ENCODE results near the gene DNAJC22. TPM values are rescaled to one million over a fixed set of nuclear protein-coding genes. Genes with fewer than 3 reads are reported as not detected.
"Not testable (repeated sequence)": the region's sequence is repeated elsewhere in the genome, so short reads cannot be mapped to it uniquely, and the experiment has no call there.

Gene DNAJC22
- total and polyA plus RNA-seq, 2 experiments from 2014 or later = 0.33 to 0.48 TPM

GRCh38 chr12:49377386-49377785, 30.7 kb downstream of the DNAJC22 start:
- Histone ChIP-seq H3K9me3 (ENCODE audit: low read depth) (no peaks in the 10 kb centered on the region), H3K4me1 (ENCODE audit: low read depth) (no peaks in the 10 kb centered on the region), H3K27me3 (no peaks in the 10 kb centered on the region), H3K36me3 (no peaks in the 10 kb centered on the region), H3K4me3 (no peak overlapping the region), H3K27ac (no peak overlapping the region)
- no peak for DNase-seq (ENCODE audit: low read depth in 1 of 2, low spot score in 1 of 2)
- TF ChIP-seq CTCF (IDR thresholded peaks at IDR 0.05; ENCODE audit: low read depth, low read length) = no peak

DNA sequence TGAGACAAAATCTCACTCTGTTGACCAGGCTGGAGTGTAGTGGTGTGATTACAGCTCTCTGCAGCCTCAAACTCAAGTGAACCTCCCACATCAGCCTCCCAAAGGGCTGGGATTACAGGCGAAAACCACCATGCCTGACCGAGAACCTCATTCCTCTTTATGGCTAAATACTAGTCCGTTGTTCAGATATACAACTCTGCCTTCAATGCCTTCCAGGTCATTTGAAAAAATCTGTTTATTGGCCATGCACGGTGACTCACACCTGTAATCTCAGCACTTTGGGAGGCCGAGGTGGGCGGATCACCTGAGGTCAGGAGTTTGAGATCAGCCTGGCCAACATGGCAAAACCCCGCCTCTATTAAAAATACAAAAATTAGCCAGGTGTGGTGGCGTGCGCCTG, 33.5 kb downstream of the DNAJC22 start:
- DNase-seq (ENCODE audit: low read depth in 1 of 2, low spot score in 1 of 2); H3K9me3 ChIP-seq (ENCODE audit: low read depth); H3K36me3 ChIP-seq; H3K27me3 ChIP-seq; H3K4me3 ChIP-seq; H3K4me1 ChIP-seq (ENCODE audit: low read depth); H3K27ac ChIP-seq: not testable (repeated sequence)

DNA sequence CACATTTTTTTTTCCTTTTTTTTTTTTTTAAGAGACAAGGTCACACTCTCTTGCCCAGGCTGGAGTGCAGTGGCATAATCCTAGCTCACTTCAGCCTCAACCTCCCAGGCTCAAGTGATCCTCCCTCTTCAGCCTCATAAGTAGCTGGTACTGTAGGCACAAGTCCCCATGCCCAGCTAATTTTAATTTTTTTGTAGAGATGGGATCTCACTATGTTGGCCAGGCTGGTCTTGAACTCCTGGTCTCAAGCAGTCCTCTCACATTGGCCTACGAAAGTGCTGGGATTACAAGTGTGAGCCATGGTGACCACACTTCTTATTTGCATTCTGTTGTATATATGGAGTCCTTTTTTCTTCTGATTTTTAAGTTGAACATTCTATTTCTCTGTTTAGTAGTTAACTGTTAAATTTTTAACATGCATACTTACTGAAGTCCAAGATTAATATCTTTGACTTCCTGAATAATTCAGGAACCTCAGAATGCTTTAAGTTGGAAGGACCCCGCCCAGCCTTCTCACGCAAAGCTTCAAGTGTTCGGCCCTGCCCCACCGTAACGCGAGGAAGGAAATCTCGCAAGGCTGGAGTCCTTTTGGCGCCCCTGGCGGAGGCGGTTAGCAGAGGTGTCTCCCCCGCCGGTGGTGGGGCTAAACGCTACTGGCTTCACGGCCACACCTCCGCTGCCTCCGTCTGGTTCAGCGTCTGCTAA, 42.1 kb downstream of the DNAJC22 start:
- no peak overlapping the region for H3K4me3 ChIP-seq
- H3K27ac ChIP-seq = no peak overlapping the region
- no peaks in the 10 kb centered on the region for H3K9me3 ChIP-seq (ENCODE audit: low read depth)
- H3K36me3 ChIP-seq = no peaks in the 10 kb centered on the region
- no peaks in the 10 kb centered on the region for H3K4me1 ChIP-seq (ENCODE audit: low read depth)
- no peak for TF ChIP-seq CTCF (IDR thresholded peaks at IDR 0.05; ENCODE audit: low read depth, low read length)
- no peaks in the 10 kb centered on the region for H3K27me3 ChIP-seq
- peak in 1 of 2 donors; percentile 11 for DNase-seq (ENCODE audit: low read depth in 1 of 2, low spot score in 1 of 2)

- Histone ChIP-seq H3K4me3 (no peak overlapping the region), H3K36me3 (no peaks in the 10 kb centered on the region), H3K4me1 (ENCODE audit: low read depth) (no peaks in the 10 kb centered on the region), H3K27ac (no peak overlapping the region), H3K9me3 (ENCODE audit: low read depth) (no peaks in the 10 kb centered on the region), H3K27me3 (no peaks in the 10 kb centered on the region)
- no peak for TF ChIP-seq CTCF (IDR thresholded peaks at IDR 0.05; ENCODE audit: low read depth, low read length)
- no peak for DNase-seq (ENCODE audit: low read depth in 1 of 2, low spot score in 1 of 2)
These were observed 42.7 kb downstream of the DNAJC22 start for GRCh38 chr12:49389387-49389703.

GRCh38 chr12:49397000-49397399, 50.3 kb downstream of the DNAJC22 start:
- H3K9me3 ChIP-seq (ENCODE audit: low read depth) = no peaks in the 10 kb centered on the region
- H3K4me3 ChIP-seq = no peak overlapping the region
- H3K4me1 ChIP-seq (ENCODE audit: low read depth) = no peaks in the 10 kb centered on the region
- H3K27me3 ChIP-seq = no peaks in the 10 kb centered on the region
- H3K36me3 ChIP-seq = no peaks in the 10 kb centered on the region
- TF ChIP-seq CTCF (IDR thresholded peaks at IDR 0.05; ENCODE audit: low read depth, low read length) = no peak
- H3K27ac ChIP-seq = no peak overlapping the region
- no peak for DNase-seq (ENCODE audit: low read depth in 1 of 2, low spot score in 1 of 2)

DNA sequence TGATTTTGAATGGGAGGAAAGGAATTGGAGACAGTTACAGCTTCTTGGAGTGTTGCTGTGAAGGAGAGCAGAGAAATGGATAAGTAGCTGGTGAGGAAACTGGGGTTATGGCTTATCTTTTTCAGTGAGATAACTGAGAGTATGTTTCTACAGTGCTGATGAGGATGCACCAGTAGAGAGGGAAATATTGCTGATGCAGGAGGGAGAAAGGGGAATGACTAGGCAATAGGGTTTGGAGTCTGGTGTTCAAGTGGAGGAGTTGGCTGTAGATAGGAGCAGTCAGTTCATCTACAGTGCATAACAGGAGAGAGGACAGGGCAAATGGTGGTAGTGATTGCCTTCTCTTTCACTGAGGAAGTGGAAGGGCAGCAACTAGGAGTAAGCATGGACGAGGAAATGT, 53.6 kb downstream of the DNAJC22 start:
- Histone ChIP-seq H3K9me3 (ENCODE audit: low read depth) (no peaks in the 10 kb centered on the region), H3K27ac (no peak overlapping the region), H3K4me3 (no peak overlapping the region), H3K4me1 (ENCODE audit: low read depth) (no peaks in the 10 kb centered on the region), H3K27me3 (no peaks in the 10 kb centered on the region), H3K36me3 (no peaks in the 10 kb centered on the region)
- no peak for TF ChIP-seq CTCF (IDR thresholded peaks at IDR 0.05; ENCODE audit: low read depth, low read length)
- no peak for DNase-seq (ENCODE audit: low read depth in 1 of 2, low spot score in 1 of 2)

Other genes starting within 250 kb of the DNAJC22 start
- 29.8 and 51.3 TPM in 2 replicates for gene LMBR1L, start 236.0 kb upstream of the DNAJC22 start, total RNA-seq
- gene LMBR1L, start 236.0 kb upstream of the DNAJC22 start, polyA plus RNA-seq = 52.9 and 56.1 TPM in 2 replicates
- gene TUBA1B, start 215.5 kb upstream of the DNAJC22 start, total RNA-seq = 1,511 and 2,134 TPM in 2 replicates
- 1,582 and 2,216 TPM in 2 replicates for gene TUBA1B, start 215.5 kb upstream of the DNAJC22 start, polyA plus RNA-seq
- 509 and 1,042 TPM in 2 replicates for gene TUBA1A, start 157.8 kb upstream of the DNAJC22 start, total RNA-seq
- gene TUBA1A, start 157.8 kb upstream of the DNAJC22 start, polyA plus RNA-seq = 521 and 1,070 TPM in 2 replicates
- 67.0 and 151 TPM in 2 replicates for gene TUBA1C, start 81.8 kb upstream of the DNAJC22 start, total RNA-seq
- gene TUBA1C, start 81.8 kb upstream of the DNAJC22 start, polyA plus RNA-seq = 49.1 and 126 TPM in 2 replicates
- 0.53 and 4.0 TPM in 2 replicates for gene PRPH, start 51.7 kb upstream of the DNAJC22 start, total RNA-seq
- gene PRPH, start 51.7 kb upstream of the DNAJC22 start, polyA plus RNA-seq = 1.1 and 1.8 TPM in 2 replicates
- gene TROAP, start 23.6 kb upstream of the DNAJC22 start, total RNA-seq = 8.0 and 72.9 TPM in 2 replicates
- gene TROAP, start 23.6 kb upstream of the DNAJC22 start, polyA plus RNA-seq = 8.2 and 82.4 TPM in 2 replicates
- gene C1QL4, start 9.7 kb upstream of the DNAJC22 start, total RNA-seq = not detected in 2 replicates
- not detected in 2 replicates for gene C1QL4, start 9.7 kb upstream of the DNAJC22 start, polyA plus RNA-seq
- gene SPATS2, start 20.6 kb downstream of the DNAJC22 start, total RNA-seq = 23.3 and 31.0 TPM in 2 replicates
- 43.1 and 50.0 TPM in 2 replicates for gene SPATS2, start 20.6 kb downstream of the DNAJC22 start, polyA plus RNA-seq
- 0.86 and 1.0 TPM in 2 replicates for gene KCNH3, start 192.1 kb downstream of the DNAJC22 start, total RNA-seq
- 0.14 and 0.34 TPM in 2 replicates for gene KCNH3, start 192.1 kb downstream of the DNAJC22 start, polyA plus RNA-seq
- gene MCRS1, start 221.3 kb downstream of the DNAJC22 start, total RNA-seq = 75.6 and 109 TPM in 2 replicates
- gene MCRS1, start 221.3 kb downstream of the DNAJC22 start, polyA plus RNA-seq = 74.5 and 104 TPM in 2 replicates

Data from cardiac muscle cell (in vitro differentiated cells and primary cell).